Fibroblast of skin of left biceps (primary cell): ENCODE measurements around the gene ISM1.

Experiments
- DNase-seq, 2 experiments: peaks; one replicate each; pipeline ENCODE4 v3.0.0-alpha.2; 2013; ENCODE audit warnings: low read depth in 2 of 2

Gene ISM1

DNA sequence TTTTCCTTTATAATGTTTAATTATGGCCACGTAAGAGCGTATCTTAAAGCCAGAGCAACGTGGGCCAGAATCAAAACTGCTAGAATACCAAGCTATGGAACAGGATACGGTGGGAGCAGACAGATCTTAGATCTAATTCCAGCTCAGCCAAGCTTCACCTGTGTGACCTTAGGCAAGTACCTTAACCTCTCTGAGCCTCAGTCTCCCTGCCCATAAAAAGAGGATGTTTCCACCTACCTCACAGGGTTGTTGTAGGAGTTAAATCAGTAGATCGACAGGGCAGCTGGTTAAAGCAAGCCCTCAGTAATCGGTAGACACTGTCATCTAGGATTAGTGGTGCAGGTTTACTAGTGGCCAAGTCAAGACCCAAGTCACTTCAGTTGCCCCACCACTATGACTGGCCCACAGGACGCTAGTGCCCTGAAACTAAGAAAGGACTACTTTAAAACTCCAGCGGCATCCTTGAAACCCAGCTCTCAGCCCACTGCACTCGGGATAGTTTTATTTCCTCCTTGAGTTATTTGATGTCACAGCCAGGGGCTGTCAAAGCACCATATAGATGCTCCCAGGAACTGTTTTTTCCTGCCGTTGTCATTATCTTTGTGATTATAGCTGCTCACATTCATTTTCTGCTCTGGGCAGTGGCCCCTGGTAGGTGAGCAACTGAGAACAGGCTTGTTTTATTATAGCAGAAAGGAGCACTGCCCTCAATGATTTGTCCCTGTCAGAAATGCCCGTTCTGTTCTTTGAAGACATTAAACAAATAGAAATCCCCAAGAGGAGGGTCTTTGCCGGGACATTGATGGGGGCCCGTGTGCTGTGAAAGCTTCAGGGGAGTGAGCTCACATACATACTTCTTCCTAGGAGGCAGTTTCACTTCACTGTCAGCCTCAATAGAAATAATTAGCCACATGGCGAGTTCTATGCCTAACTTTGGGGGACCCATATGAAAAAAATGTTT, 63.1 kb downstream of the ISM1 start:
- no peak for DNase-seq

GRCh38 chr20:13284830-13285229, 63.8 kb downstream of the ISM1 start:
- DNase-seq, result no peak

- no peak for DNase-seq
Measured at GRCh38 chr20:13285408-13285807, 64.3 kb downstream of the ISM1 start.

DNA sequence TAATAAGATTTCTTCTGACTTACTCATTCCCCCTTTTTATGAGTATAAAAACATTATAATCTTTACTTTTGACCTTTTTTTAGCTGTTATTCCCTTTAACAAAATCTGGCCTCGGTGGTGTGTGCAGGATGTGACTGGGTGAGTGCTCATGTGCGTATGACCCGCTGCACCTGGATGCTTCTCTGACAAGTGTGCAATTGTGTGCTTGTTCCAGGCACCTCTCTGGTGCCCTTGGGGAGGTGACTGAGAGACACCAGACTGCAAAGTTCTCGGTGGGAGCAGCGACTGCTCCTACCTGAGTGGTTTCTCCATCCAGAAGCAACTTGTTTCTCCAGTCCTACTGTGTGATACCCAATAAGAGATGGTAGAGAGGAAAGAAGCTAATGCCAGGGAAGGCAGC, 65.0 kb downstream of the ISM1 start:
- DNase-seq, result no peak

- no peak for DNase-seq
Measured at GRCh38 chr20:13286607-13287006, 65.5 kb downstream of the ISM1 start.

DNA sequence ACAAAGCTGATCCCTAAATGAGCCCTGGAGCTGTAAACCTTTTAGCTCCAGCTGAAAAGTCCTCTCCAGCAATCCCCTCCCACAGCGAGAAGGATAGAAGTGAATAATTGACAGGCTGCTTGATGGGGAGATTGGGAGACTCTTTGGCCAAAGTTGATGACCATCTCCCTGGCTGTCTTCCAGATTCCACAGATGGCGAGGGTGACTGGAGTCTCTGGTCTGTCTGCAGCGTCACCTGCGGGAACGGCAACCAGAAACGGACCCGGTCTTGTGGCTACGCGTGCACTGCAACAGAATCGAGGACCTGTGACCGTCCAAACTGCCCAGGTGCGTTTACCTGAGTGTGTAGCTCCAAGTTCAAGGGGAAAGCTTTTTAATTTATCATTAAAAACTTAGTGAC, 67.3 kb downstream of the ISM1 start:
- no peak for DNase-seq

- DNase-seq, result no peak
Measured at GRCh38 chr20:13289031-13289430, 68.0 kb downstream of the ISM1 start.

- no peak for DNase-seq
Measured at GRCh38 chr20:13290724-13291123, 69.7 kb downstream of the ISM1 start.

GRCh38 chr20:13291157-13291556, 70.1 kb downstream of the ISM1 start:
- DNase-seq, result no peak

DNA sequence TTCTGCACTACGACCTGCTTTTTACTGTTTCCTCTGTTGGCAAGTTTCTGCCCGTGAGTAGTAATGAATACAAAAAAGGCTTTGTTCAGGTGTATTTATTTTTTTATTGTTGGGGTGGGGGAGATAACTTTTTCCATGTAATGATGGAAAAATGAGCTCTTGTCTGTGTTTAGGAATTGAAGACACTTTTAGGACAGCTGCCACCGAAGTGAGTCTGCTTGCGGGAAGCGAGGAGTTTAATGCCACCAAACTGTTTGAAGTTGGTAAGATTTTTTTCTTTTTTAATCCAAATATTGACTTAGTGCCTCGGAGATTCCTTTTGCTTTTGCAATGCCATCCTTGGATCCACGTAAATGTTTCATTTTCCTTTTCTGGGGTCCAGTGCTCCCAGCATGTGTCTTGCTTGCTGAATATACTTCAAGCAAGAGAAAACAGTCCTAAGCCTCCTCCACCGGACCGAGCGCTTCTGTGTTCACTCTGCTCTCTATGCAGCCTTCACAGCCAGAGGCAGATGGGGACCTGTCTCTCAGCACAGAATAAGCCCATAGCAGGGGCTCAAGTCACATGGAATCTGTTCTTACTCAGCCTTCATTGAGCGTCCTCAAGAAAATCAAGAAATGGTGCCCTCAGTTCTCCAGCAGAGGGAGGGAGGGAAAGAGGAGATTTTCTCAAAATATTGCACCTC, 71.3 kb downstream of the ISM1 start:
- DNase-seq, result no peak

DNA sequence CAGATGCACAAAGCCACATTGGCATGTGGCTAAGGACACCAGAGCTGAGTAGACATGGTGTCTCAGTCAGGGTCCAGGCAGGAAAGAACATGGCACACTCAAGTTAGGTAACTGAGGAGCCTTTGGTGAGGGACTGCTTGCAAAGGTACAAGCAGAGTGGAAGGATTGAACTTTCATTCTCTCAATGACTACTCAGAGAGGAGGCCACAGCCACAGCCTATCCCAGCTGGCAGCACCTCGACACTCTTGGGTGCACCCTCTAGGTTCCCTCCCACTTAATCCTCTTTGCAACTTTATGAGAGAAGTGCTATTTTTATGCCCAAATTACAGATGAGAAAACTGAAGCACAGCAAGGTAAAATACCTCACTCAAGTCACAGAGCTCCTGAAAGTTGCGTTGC, 73.4 kb downstream of the ISM1 start:
- no peak for DNase-seq

DNA sequence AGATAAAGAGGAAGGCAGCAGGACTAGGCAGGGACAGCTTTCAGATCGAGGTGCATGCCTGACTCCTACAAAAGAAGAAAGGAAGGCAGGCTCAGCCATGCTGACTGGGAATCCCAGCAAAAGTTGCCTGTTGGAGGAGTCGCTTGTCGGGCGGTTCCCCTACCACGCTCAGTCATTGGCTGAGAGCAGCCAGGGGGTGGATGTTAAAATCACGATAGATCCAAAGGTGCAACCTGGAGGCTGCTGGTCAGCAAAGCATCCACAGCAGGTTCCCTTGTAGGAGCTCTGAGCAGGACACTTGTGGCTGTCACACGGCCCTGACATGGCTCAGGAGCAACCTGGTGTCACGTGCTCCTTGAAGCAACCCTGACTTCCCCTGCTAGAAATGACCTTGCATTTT, 74.6 kb downstream of the ISM1 start:
- DNase-seq, result no peak

- no peak for DNase-seq
Measured at GRCh38 chr20:13296070-13296469, 75.0 kb downstream of the ISM1 start.

GRCh38 chr20:13297147-13297899, 76.2 kb downstream of the ISM1 start:
- no peak for DNase-seq

DNA sequence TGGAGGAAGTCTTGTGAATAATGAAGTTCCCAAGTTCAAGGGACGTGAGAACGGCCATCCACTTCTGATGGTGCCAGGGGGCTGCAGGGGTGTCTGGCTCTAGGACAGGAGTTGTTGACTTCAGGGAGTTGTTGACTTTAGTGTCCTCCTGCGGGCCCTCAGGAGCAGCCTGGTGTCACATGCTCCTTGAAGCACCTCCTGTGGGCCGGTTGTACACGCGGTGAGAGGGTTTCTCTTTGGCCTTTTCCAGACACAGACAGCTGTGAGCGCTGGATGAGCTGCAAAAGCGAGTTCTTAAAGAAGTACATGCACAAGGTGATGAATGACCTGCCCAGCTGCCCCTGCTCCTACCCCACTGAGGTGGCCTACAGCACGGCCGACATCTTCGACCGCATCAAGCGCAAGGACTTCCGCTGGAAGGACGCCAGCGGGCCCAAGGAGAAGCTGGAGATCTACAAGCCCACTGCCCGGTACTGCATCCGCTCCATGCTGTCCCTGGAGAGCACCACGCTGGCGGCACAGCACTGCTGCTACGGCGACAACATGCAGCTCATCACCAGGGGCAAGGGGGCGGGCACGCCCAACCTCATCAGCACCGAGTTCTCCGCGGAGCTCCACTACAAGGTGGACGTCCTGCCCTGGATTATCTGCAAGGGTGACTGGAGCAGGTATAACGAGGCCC, 77.8 kb downstream of the ISM1 start:
- no peak for DNase-seq

- no peak for DNase-seq
Measured at GRCh38 chr20:13299401-13299800, 78.3 kb downstream of the ISM1 start.

- DNase-seq, result no peak
Measured at GRCh38 chr20:13301596-13301995, 80.5 kb downstream of the ISM1 start.

- no peak for DNase-seq
Measured at GRCh38 chr20:13302647-13303450, 81.8 kb downstream of the ISM1 start.

- no peak for DNase-seq
Measured at GRCh38 chr20:13305284-13305683, 84.2 kb downstream of the ISM1 start.

DNA sequence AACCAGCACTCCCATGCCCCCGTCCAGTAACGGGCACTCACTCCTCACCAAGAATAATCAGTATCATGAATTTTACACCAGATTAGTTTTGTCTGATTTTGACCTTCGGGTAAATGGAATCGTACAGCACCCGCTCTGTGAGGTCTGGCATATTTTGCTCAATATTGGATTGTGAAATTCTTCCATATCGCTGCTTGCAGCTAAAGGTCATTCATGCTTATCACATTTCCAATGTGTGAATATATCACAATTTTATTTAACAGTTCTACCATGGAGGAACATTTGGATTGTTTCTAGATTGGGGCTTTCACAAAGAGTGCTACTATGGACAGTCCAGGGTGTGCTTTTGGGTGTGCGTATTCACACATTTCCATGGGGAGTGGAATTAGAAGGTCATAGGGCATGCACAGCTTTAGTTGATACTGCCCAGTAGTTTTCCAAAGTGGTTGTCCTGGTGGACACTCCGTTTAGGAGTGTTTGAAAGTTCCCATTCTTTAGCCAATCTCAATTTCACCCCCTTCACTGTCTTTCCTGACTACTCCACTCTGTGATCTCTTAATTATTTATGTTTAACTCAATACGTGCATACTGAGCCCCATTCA, 86.6 kb downstream of the ISM1 start:
- no peak for DNase-seq

DNA sequence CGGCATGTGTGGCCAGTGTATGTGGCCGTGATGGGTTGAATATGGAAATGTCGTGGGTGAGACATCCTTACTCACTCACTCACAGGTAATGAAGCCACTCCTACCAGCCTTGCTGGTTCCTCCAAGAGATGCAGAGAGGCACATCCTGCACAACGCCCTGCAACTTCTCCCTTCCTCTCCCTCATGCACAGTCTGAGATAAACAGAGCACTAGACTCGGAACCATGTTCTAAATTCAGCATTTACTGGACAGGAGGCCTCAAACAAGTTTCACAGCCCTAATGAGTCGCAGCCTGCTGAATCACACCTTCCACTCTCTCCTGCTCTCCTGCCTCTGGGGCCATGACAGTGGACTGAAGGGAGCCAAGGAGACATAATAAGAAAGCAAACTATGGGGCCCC, 91.2 kb downstream of the ISM1 start:
- no peak for DNase-seq
